Panc1 (cell line): ENCODE measurements around the gene PLEKHG4B. TPM values are rescaled to one million over a fixed set of nuclear protein-coding genes. Genes with fewer than 3 reads are reported as not detected.

Experiments used
- ATAC-seq: fragments of 200-7000 bp; cut with Tn5 transposase; 2 replicates; pipeline ENCODE4 v1.9.1; 2020; ENCODE audit warnings: mild to moderate bottlenecking, moderate library complexity
- BruUV-seq: library from RNA; stranded (reverse); fragments of 400-500 nt; replicated peaks from 2 replicates; lab custom pipeline; 2021; lab: Mats Ljungman, UMichigan
- CTCF ChIA-PET: fragments of 300-600 bp; sonication (Branson Sonifier 250); formaldehyde crosslinking; loops from one replicate; lab custom pipeline; 2022; ENCODE audit warnings: antibody characterized with exemption; lab: Charles Lee
- POLR2A ChIA-PET: fragments of 300-600 bp; sonication (Branson Sonifier 250); formaldehyde crosslinking; loops from one replicate; lab custom pipeline; 2022; ENCODE audit warnings: antibody characterized with exemption; lab: Charles Lee
- DNase-seq: peaks from one replicate; pipeline ENCODE4 v3.0.0-alpha.2; 2010; ENCODE audit warnings: low read depth, low spot score
- H3K27ac ChIP-seq: 2 replicates; pipeline ENCODE4 v1.5.1; 2011; ENCODE audit warnings: mild to moderate bottlenecking, low read length, inconsistent platforms
- H3K27me3 ChIP-seq: fragments of 200-500 bp; sonication (Bioruptor generic); 2 replicates; pipeline ENCODE4 v1.6.0; 2014; ENCODE audit warnings: low read length, inconsistent platforms; ENCODE audit not compliant: control insufficient read depth, insufficient read depth
- H3K36me3 ChIP-seq: fragments of 200-500 bp; sonication (Bioruptor generic); 2 replicates; pipeline ENCODE4 v1.5.1; 2014; ENCODE audit warnings: inconsistent platforms, mild to moderate bottlenecking, low read length, moderate library complexity; ENCODE audit not compliant: control insufficient read depth, insufficient read depth
- H3K4me1 ChIP-seq: 2 replicates; pipeline ENCODE4 v1.5.1; 2011; ENCODE audit warnings: inconsistent platforms, mild to moderate bottlenecking, low read length, moderate library complexity; ENCODE audit not compliant: control insufficient read depth, insufficient read depth
- H3K4me3 ChIP-seq, 2 experiments: 2 replicates each; pipeline ENCODE4 v1.5.1; 2011 to 2012; ENCODE audit warnings: low read depth in 2 of 2, low read length in 2 of 2, mild to moderate bottlenecking in 2 of 2, inconsistent platforms in 1 of 2, moderate library complexity in 1 of 2
- H3K9me3 ChIP-seq: fragments of 200-500 bp; sonication (Bioruptor generic); 2 replicates; pipeline ENCODE4 v1.5.1; 2014; ENCODE audit warnings: low read depth, mild to moderate bottlenecking, inconsistent platforms, low read length, moderate library complexity; ENCODE audit not compliant: control insufficient read depth, insufficient read depth
- POLR2AphosphoS5 ChIP-seq: IDR thresholded peaks from 2 replicates; pipeline ENCODE4 v1.6.1; 2012; ENCODE audit warnings: mild to moderate bottlenecking, low read depth, low read length, moderate library complexity
- SIN3A ChIP-seq: IDR thresholded peaks from 2 replicates; pipeline ENCODE4 v1.6.1; 2012; ENCODE audit warnings: low read depth, mild to moderate bottlenecking, low read length, moderate library complexity, borderline replicate concordance; ENCODE audit not compliant: insufficient read depth
- TCF7L2 ChIP-seq: IDR thresholded peaks from 2 replicates; pipeline ENCODE4 v1.6.1; 2011; ENCODE audit warnings: mild to moderate bottlenecking, low read depth, low read length, inconsistent platforms
- in situ Hi-C: cut with HindIII; loops from 2 replicates; pipeline ENCODE4 v1.10.0; 2016; ENCODE audit warnings: low sequenced_read_pairs, low pct_unique_long_range_greater_than_20kb
- intact Hi-C: fragments of 100-400 bp; cut with micrococcal nuclease; formaldehyde crosslinking; loops from one replicate; pipeline ENCODE4 v1.10.0; 2022; ENCODE audit not compliant: unreplicated experiment
- total RNA-seq: library from RNA; stranded (reverse); gene quantifications from one replicate; pipeline ENCODE4 v1.2.1, GENCODE V29; 2021; ENCODE audit not compliant: unreplicated experiment
- TF ChIP-seq, protein P1 (sequence below), 2 experiments: IDR thresholded peaks; 2 replicates each; pipeline ENCODE4 v1.6.1; 2011 to 2012; ENCODE audit warnings: low read depth in 2 of 2, control low read depth in 1 of 2, low read length in 1 of 2, mild to moderate bottlenecking in 1 of 2, moderate library complexity in 1 of 2; ENCODE audit not compliant: insufficient read depth in 1 of 2
- TF ChIP-seq, protein P2 (sequence below): fragments of 450-650 bp; IDR thresholded peaks from 2 replicates; pipeline ENCODE4 v1.5.1; 2017; ENCODE audit warnings: mild to moderate bottlenecking

Gene PLEKHG4B
- total RNA-seq, 1 experiment from 2014 or later = 8.9 TPM

- Histone ChIP-seq H3K36me3 (no peaks in the 10 kb centered on the region), H3K9me3 (0 out of 2 replicates have a peak, but pooled peaks cover 6% of the 10 kb centered on the region), H3K4me1 (no peaks in the 10 kb centered on the region), H3K27ac (no peak overlapping the region), H3K4me3 (no peak overlapping the region), H3K27me3 (no peaks in the 10 kb centered on the region)
- TF ChIP-seq, protein P1, sequence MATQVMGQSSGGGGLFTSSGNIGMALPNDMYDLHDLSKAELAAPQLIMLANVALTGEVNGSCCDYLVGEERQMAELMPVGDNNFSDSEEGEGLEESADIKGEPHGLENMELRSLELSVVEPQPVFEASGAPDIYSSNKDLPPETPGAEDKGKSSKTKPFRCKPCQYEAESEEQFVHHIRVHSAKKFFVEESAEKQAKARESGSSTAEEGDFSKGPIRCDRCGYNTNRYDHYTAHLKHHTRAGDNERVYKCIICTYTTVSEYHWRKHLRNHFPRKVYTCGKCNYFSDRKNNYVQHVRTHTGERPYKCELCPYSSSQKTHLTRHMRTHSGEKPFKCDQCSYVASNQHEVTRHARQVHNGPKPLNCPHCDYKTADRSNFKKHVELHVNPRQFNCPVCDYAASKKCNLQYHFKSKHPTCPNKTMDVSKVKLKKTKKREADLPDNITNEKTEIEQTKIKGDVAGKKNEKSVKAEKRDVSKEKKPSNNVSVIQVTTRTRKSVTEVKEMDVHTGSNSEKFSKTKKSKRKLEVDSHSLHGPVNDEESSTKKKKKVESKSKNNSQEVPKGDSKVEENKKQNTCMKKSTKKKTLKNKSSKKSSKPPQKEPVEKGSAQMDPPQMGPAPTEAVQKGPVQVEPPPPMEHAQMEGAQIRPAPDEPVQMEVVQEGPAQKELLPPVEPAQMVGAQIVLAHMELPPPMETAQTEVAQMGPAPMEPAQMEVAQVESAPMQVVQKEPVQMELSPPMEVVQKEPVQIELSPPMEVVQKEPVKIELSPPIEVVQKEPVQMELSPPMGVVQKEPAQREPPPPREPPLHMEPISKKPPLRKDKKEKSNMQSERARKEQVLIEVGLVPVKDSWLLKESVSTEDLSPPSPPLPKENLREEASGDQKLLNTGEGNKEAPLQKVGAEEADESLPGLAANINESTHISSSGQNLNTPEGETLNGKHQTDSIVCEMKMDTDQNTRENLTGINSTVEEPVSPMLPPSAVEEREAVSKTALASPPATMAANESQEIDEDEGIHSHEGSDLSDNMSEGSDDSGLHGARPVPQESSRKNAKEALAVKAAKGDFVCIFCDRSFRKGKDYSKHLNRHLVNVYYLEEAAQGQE (IDR thresholded peaks at IDR 0.05; ENCODE audit: insufficient read depth in 1 of 2, low read depth in 2 of 2, low read length in 1 of 2) = no peak
- no peak for TF ChIP-seq SIN3A
- no peak for TF ChIP-seq TCF7L2
- no peak for TF ChIP-seq POLR2AphosphoS5
- TF ChIP-seq, protein P2, sequence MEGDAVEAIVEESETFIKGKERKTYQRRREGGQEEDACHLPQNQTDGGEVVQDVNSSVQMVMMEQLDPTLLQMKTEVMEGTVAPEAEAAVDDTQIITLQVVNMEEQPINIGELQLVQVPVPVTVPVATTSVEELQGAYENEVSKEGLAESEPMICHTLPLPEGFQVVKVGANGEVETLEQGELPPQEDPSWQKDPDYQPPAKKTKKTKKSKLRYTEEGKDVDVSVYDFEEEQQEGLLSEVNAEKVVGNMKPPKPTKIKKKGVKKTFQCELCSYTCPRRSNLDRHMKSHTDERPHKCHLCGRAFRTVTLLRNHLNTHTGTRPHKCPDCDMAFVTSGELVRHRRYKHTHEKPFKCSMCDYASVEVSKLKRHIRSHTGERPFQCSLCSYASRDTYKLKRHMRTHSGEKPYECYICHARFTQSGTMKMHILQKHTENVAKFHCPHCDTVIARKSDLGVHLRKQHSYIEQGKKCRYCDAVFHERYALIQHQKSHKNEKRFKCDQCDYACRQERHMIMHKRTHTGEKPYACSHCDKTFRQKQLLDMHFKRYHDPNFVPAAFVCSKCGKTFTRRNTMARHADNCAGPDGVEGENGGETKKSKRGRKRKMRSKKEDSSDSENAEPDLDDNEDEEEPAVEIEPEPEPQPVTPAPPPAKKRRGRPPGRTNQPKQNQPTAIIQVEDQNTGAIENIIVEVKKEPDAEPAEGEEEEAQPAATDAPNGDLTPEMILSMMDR = no peak
- POLR2A ChIA-PET = interaction anchor here (0.7 kb wide), 1 partner anchor 10 kb away, joined by 5 read pairs; no protein-coding TSS in a partner anchor
- DNase-seq (no peak), ATAC-seq (no peak)
- in situ Hi-C loops = no loop called here
- CTCF ChIA-PET = no interaction called here
- intact Hi-C loops = no loop called here
- BruUV-seq = no TSS peak
These were observed 37.2 kb downstream of the PLEKHG4B start for GRCh38 chr5:129148-129547.

GRCh38 chr5:129820-130219, 37.9 kb downstream of the PLEKHG4B start:
- no peaks in the 10 kb centered on the region for H3K36me3 ChIP-seq
- H3K4me3 ChIP-seq = no peak overlapping the region
- H3K4me1 ChIP-seq = no peaks in the 10 kb centered on the region
- TF ChIP-seq, protein P2 = no peak
- no peak for TF ChIP-seq SIN3A
- TF ChIP-seq TCF7L2 = no peak
- TF ChIP-seq POLR2AphosphoS5 = no peak
- TF ChIP-seq, protein P1 (IDR thresholded peaks at IDR 0.05; ENCODE audit: insufficient read depth in 1 of 2, low read depth in 2 of 2, low read length in 1 of 2) = no peak
- no TSS peak for BruUV-seq
- H3K27ac ChIP-seq = no peak overlapping the region
- ChIA-PET CTCF (no interaction called here), POLR2A (interaction anchor here (0.7 kb wide), 1 partner anchor 10 kb away, joined by 5 read pairs; no protein-coding TSS in a partner anchor)
- H3K9me3 ChIP-seq = 0 out of 2 replicates have a peak, but pooled peaks cover 6% of the 10 kb centered on the region
- in situ Hi-C loops (no loop called here), intact Hi-C loops (no loop called here)
- DNase-seq (no peak), ATAC-seq (no peak)
- H3K27me3 ChIP-seq = no peaks in the 10 kb centered on the region
